NCI-H2107 (cell line): ENCODE measurements around the gene CARMIL1.

ENCODE experiments used
- DNase-seq: peaks from one replicate; lab custom pipeline; 2025; lab: John Stamatoyannopoulos, UW

Gene CARMIL1

GRCh38 chr6:25311331-25311840, 32.2 kb downstream of the CARMIL1 start:
- no peak for DNase-seq

DNA sequence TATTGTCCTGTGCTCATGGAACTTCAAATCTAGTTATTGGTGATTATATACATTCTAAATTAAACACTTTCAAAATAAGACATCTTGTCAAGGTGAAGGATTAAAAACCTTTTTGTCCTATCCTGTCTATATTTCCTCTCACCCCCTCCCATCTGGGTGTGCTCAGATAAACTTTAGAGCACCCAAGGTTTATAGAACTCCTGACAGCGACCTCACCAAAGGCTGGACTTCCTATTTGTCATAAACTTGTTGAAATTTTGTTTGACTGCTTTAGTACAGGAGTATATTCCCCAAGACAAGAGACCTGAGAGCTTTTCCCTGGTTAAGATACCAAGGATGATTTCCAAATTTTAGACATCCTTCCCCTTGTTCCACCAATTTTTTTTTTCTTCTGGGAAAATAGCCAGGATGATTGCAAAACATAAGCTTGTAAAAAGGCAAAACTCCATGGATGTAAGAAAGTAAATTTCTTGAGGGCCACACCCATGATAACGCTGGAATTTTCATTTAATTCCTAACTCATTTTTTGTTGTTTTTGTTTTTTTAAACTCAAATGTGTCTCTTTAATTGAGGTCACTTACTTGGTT, 33.0 kb downstream of the CARMIL1 start:
- no peak for DNase-seq

- DNase-seq: no peak
These were observed 33.5 kb downstream of the CARMIL1 start for GRCh38 chr6:25312703-25313102.

DNA sequence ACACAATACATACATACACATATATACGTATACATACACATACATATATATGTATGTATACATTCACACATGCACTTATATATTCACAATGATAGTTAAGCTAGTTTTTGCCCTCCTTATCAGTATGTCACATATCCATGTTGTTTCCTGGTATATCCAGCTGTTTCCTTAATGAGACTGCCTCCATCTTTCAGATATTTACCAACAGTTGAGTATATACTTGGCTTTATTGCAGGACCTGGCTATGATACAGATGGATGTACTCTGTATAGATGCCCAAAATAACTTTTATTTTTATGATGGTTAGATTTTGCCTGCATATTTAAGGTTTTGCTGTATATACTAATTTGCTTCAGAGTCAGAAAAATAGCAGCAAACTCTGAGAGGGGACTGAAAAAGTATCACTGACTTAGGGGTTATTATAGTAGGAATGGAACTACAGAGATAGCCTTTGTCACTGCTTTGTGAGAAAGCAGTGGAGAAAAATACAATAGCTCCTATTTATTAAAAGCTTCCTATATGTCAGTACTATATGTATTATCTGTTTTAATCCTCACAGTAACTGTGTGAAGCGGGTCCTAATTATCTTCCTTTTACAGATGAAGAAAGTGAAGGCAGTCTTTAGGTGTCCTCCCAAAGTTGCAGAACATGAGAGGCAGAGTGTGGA, 35.5 kb downstream of the CARMIL1 start:
- DNase-seq: no peak

GRCh38 chr6:25315194-25316177, 36.3 kb downstream of the CARMIL1 start:
- no peak for DNase-seq

GRCh38 chr6:25316626-25317025, 37.5 kb downstream of the CARMIL1 start:
- no peak for DNase-seq

DNA sequence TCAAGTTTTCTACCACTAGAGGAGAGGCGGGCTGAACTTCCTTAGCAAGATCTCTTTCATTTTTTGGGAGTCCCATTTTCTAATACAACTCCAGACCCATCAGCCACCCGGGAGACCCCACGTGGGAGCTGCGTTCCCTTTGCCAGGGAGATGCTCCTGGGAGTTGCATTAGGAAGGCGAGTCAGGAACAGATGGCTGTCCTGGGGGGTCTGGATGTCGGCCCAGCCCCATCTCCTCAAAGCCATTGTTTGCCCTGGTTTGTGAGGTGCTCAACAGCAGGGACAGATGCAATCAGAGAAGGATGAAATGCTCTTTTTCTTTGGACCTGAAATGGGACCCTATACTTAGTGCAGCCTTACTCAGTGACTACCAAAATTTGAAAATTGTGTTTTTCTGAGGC, 39.4 kb downstream of the CARMIL1 start:
- no peak for DNase-seq

DNA sequence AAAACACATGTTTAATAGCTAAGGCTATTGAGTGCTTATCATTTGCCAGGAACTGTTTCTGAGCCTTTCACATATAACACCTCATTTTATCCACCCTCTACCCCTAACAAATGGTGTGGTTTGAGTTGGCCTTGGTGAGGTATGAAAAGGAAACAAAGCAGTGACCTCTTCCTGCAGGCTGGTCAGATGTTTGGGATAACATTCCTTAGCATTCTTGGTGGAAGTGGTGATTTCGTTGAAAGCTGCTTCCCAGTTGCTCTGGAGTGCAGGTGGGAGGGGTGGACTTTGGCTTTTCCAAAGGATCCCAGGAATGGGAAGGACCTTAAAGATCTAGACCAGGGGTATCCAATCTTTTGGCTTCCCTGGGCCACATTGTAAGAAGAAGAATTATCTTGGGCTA, 41.3 kb downstream of the CARMIL1 start:
- no peak for DNase-seq

DNA sequence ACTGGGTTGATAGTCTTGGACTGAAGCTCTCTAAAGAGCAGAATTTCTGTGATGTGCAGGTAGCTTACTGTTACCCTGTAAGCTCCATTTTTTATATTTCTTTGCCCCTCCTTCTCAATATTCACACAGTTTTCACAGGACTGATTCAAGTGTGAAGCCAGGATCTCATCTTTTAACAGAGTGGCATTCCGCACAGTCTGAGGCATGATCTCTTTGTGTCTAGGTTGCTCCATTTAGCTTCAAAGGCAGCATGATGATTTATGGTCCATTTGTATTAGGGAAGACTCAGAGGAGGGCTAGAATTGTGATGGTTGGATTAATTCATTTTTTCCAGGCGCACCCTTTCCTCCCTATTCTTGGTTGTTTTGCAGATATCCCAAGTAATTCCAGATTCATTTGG, 43.5 kb downstream of the CARMIL1 start:
- DNase-seq: no peak

DNA sequence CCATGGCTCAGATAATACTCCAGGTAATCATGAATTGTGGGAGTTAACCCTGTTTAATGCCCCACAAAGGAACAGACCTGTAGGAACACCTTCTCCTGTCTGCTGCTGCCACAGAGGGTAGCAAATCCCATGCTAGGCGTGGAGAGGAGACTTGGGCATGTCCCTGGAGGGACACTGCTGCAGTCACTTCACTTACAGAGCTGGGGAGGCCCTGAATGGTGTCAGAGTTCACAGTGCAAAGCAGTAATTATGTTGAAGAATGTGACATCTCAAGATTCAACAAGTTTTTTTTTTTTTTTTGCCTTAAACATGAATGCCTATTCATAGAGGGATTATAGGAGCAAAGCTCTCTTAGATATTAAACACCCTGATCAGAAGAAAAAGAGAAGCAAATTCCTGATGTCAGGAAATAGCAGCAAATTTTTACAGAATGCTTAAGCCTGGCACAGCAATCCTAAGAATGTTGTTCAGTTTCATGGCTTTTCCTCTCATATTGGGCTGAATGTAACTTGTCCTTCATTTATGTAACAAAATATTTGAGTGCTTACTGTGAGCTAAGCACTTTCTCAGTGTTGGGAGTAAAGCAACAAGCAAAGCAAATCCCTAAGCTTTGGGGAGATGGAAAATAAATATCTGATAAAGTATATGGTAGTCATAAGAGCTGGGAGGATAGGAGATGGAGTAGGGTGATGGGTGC, 45.0 kb downstream of the CARMIL1 start:
- DNase-seq: no peak

- no peak for DNase-seq
These were observed 47.0 kb downstream of the CARMIL1 start for GRCh38 chr6:25326126-25326525.

DNA sequence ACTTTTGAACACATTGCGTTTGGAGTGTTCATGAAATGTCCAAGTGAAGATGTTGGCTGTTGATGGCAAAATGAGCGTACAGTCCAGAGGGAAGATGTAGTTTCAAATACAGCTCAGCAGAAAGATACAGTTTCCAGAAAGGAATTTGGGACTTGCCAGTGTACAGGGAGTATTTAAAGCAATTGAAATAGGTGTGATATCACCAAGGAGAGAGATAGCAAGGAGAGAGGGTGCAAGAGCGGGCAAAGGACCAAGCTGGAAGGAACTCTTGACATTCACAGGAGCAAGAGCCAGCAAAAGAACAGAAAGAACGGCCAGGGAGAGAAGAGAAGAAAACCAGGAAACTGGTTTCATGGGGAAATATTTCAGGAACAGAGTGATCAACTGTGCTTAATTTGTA, 47.8 kb downstream of the CARMIL1 start:
- DNase-seq: no peak

DNA sequence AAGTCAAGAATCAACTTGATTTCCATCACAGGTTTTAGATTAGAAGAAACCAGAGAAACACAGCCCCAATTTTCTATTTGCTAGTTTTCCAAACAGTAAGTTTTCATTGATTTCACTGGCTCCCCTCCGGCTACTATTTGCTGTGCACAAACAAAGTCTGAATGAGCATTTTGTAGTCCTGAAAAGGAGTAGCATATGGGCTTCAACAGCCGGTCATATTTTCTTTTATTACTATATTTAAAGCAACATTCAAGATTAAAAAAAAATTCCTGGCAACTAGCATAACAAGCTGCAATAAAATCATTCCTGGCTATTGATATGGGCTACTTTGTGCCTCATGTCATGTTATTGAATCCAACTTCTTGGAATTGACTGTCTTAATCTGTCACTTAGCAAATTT, 48.3 kb downstream of the CARMIL1 start:
- DNase-seq: no peak

GRCh38 chr6:25329161-25329817, 50.1 kb downstream of the CARMIL1 start:
- no peak for DNase-seq

DNA sequence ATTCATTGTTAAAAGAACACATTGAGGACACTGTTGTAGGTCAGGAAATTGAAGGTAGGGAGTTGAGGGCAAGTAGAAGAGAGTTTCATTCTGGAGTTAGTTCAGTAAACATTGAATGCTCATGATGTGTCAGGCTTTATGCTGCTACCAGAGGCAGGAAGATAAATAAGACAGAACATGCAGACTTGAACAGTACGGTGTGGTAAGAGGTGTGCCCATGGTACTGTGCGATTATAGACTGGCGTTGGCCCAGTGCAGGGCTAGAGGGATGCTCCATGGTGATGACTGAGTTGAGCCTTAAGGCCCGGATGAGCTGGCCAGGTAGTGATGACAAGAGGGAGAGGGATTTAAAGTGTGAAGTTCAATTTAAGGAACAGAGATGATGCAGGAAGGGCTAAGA, 50.8 kb downstream of the CARMIL1 start:
- DNase-seq: no peak

DNA sequence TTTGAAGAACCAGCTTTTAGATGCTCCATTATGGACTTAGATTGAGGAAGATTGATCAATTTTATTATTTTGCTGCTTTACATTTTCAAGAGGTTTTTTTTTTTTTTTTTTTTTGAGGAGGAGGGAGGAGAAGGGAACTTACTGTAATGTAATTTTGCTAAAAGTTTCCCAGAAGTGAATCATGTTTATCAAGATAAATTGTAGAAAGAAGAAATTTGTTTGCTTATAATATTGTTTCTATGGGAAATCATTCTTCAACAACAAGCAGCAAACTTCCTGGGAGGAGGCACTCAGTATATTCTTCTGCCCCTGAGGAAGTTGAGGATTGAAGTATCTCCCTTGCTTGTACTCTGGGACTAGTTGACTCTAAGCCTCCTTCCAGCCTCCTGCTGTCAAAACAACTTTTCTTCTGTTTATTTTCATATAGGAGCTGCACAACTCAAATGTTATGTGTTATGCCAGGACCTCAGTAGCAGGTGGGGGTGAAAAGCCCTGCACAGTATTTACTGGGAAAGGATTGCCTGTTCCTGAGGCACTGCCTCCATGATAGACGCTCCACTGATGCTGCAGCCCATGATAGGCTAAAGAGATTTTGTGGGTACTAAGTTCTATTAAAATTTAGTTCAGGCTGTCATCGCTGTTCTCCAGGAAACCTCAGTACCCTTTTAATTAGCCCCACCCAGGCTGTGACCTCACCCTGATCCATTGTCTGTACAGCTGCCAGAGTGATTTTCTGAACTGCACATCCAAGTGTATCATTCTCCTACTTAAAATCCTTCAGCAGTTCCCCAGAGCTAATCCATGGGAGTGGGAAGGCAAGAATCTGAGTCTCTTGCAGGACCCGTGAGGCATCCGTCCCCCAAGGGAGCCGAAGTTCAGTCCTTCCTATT, 51.9 kb downstream of the CARMIL1 start:
- DNase-seq: no peak

DNA sequence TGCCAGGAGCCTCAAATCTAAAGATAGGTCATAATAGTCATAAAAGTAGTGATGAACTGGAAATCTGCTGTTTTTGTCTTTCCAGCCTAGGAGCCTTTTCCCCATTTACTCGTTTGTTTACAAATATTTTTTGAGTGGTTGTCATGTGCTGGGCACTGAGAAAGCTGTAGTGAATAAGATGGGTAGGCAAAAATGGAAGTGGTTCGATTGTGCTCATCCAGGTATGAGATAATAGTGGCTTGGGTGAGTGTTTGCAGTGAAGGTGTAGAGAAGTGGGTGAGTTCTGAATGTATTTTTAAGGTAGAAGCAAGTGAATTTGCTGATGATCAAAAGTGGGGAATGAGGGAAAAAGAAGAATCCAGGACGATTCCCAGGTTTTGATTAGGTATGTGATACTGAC, 53.0 kb downstream of the CARMIL1 start:
- no peak for DNase-seq

DNA sequence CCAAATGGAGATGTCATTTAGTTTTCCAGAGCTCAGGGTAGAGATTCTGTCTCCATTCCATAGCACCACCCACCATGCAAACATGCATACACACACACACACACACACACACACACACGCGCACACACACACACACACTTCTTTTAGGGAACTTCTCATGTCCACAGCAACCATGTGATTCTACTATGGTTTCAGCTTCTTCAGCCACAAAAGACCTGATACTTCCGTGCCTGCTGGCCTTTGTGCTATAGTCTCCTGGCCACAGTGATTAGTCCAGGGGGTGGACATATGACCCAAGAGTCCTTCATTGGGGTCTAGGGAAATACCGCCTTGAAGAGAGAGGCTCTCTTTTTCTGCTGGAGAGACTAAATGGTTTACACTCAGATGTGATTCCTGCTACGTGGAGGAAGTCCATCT, 53.5 kb downstream of the CARMIL1 start:
- no peak for DNase-seq

GRCh38 chr6:25333471-25333870, 54.3 kb downstream of the CARMIL1 start:
- no peak for DNase-seq

DNA sequence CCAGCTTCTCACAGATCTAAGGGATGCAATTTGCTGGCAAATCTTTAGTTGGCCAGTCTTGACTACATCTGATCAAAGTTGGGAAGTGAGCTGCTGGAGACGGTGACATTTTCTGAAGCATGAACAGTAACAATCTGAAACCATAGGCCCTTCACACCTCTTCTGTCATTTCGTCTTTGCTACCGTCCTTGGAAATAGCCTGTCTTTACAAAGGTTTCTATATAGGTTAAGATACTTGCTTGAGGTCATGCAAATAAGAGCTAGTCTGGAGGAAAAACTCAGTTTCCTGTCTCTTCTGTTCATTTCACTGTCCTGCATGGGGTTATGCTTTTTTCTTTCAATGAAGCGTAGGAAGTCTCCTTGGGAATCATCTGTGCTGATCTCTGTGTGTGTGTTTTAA, 55.6 kb downstream of the CARMIL1 start:
- DNase-seq: no peak

DNA sequence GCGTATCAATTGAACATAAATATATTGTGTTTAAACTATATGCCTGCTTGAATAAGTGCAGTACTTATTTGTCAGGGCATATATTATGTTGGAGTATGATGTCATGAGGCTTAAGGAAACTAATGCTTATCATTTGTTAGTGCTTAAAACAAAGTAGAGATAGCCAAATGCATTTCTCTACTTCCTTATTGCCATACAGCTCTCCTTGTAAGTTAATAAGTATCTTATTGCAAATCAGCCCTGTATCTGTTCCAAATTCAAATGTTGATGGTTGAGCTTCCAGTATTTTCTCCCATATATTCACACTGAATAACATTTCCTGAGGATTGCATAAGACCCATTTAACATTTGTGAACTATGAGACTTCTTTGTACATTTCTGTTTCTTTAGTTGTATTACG, 57.8 kb downstream of the CARMIL1 start:
- no peak for DNase-seq
